HG02885 (cell line): Measurements from ENCODE around the gene TMEM158.

Experiments
- ATAC-seq: cut with Tn5 transposase; IDR thresholded peaks from one replicate; pipeline ENCODE4 v1.9.1; 2021; ENCODE audit warnings: mild to moderate bottlenecking; ENCODE audit not compliant: unreplicated experiment, poor library complexity

Gene TMEM158

GRCh38 chr3:45226206-45226915 is at the start of gene TMEM158:
TSS of gene TMEM158 (minus strand) at chr3:45226287. CDS start at chr3:45226027, 260 bp downstream.
- peak; percentile 79 for ATAC-seq

- no peak for ATAC-seq
Measured at GRCh38 chr3:45275006-45275704, 49.1 kb upstream of the TMEM158 start.

- ATAC-seq: no peak
Measured at GRCh38 chr3:45273681-45274515, 47.8 kb upstream of the TMEM158 start.

GRCh38 chr3:45272828-45273470 is 46.9 kb upstream of the TMEM158 start:
- no peak for ATAC-seq

GRCh38 chr3:45272032-45272810 is 46.1 kb upstream of the TMEM158 start:
- ATAC-seq: no peak

GRCh38 chr3:45269952-45270351 is 43.9 kb upstream of the TMEM158 start:
- no peak for ATAC-seq

GRCh38 chr3:45267097-45267496 is 41.0 kb upstream of the TMEM158 start:
- ATAC-seq: no peak

GRCh38 chr3:45261333-45262110 is 35.4 kb upstream of the TMEM158 start:
- ATAC-seq: no peak

- no peak for ATAC-seq
Measured at GRCh38 chr3:45259133-45259532, 33.0 kb upstream of the TMEM158 start.

GRCh38 chr3:45258317-45258716 is 32.2 kb upstream of the TMEM158 start:
- ATAC-seq: no peak

- ATAC-seq: no peak
Measured at GRCh38 chr3:45253316-45253715, 27.2 kb upstream of the TMEM158 start.

GRCh38 chr3:45252826-45253225 is 26.7 kb upstream of the TMEM158 start:
- ATAC-seq: no peak

- no peak for ATAC-seq
Measured at GRCh38 chr3:45249391-45249790, 23.3 kb upstream of the TMEM158 start.

- ATAC-seq: no peak
Measured at GRCh38 chr3:45246241-45246640, 20.2 kb upstream of the TMEM158 start.

GRCh38 chr3:45244356-45244755 is 18.3 kb upstream of the TMEM158 start:
- ATAC-seq: no peak

- ATAC-seq: no peak
Measured at GRCh38 chr3:45241206-45241605, 15.1 kb upstream of the TMEM158 start.

- ATAC-seq: no peak
Measured at GRCh38 chr3:45240292-45240691, 14.2 kb upstream of the TMEM158 start.

GRCh38 chr3:45239254-45239653 is 13.2 kb upstream of the TMEM158 start:
- ATAC-seq: no peak

GRCh38 chr3:45236964-45237363 is 10.9 kb upstream of the TMEM158 start:
- ATAC-seq: no peak
